Pancreas (tissue), 10 donors: Measurements from ENCODE around the gene NRN1L. TPM values are rescaled to one million over a fixed set of nuclear protein-coding genes. Genes with fewer than 3 reads are reported as not detected.

Source experiments
- ATAC-seq, 4 donors: fragments of 200-7000 bp; cut with Tn5 transposase; one replicate each; pipeline versions ENCODE4 v1.8.0 to v1.9.1; 2020; ENCODE audit warnings: mild to moderate bottlenecking in 4 of 4, moderate library complexity in 4 of 4
- DNase-seq, 6 donors: peaks; one replicate each; pipeline ENCODE4 v3.0.0-alpha.2; 2020
- FAIRE-seq: peaks from 2 replicates; lab custom pipeline; 2012; peaks lifted over from hg19 to GRCh38; lab: Jason Lieb, UNC
- H3K27ac ChIP-seq, 4 donors: fragments of 200-600 bp; sonication (generic); 1 replicate in 3 of 4; 2 replicates in 1 of 4; pipeline versions ENCODE4 v1.5.0 to v1.8.0; 2020
- H3K27me3 ChIP-seq, 4 donors: fragments of 200-600 bp; one replicate each; pipeline ENCODE4 v1.8.0; 2021
- H3K36me3 ChIP-seq, 3 donors: fragments of 200-600 bp; sonication (generic) in 1 of 3; one replicate each; pipeline versions ENCODE4 v1.5.0 to v1.8.0; 2020 to 2021
- H3K4me1 ChIP-seq, 3 donors: fragments of 200-600 bp; one replicate each; pipeline ENCODE4 v1.8.0; 2021
- H3K4me3 ChIP-seq, 4 donors: fragments of 200-600 bp; sonication (generic) in 2 of 4; one replicate each; pipeline versions ENCODE4 v1.5.0 to v1.8.0; 2020 to 2021
- H3K9me3 ChIP-seq, 4 donors: fragments of 200-600 bp; one replicate each; pipeline ENCODE4 v1.8.0; 2021
- WGBS, 2 donors: extraction: QIAGEN DNeasy Blood & Tissue Kit; methylation state at CpG; one replicate each; pipeline ENCODE4 v1.1.7; 2013; 5-methylcytosine and 5-hydroxymethylcytosine counted together
- intact Hi-C, 3 donors: fragments of 100-400 bp; cut with DNase I; formaldehyde crosslinking; loops; one replicate each; pipeline versions ENCODE4 v1.11.1 to v1.14.2; 2022
- polyA plus RNA-seq, 2 donors: library from polyadenylated mRNA; stranded (reverse); fragments of 200-250 nt; gene quantifications; one replicate each; pipeline ENCODE4 v1.2.3, GENCODE V29; 2013
- total RNA-seq, 6 donors: library from RNA; stranded (reverse); fragmentation: NEBNext Ultra II Directional in 4 of 6; extraction: Animal tissue kit (Norgen Biotek cat#: 25700) in 4 of 6; gene quantifications; one replicate each; pipeline versions ENCODE4 v1.2.1 to v1.2.4, GENCODE V29; 2021 to 2023
- TF ChIP-seq, protein P1 (sequence below), 4 donors: fragments of 200-600 bp; sonication (generic) in 3 of 4; IDR thresholded peaks; one replicate each; pipeline versions ENCODE4 v1.5.0 to v1.8.0; 2021; ENCODE audit warnings: antibody characterized with exemption in 4 of 4
- donor health status: healthy with polysubstance abuse.
- donor health status: DM: no; HTN: no; CAD: no; lungs with moderate emphysema.
- donor health status: DM: no; HTN: no; CAD: no.
- donor health status: control.
- donor health status: control.
- donor health status: Bipolar disorder and iron deficiency.
- donor health status: DM: yes; HTN: yes; CAD: no.
- donor health status: DM: no; HTN: no; CAD: no.
- donor health status: DM: no; HTN: no; CAD: no.
- donor health status: DM: yes; HTN: yes; CAD: no.

Gene NRN1L
- total and polyA plus RNA-seq, 8 donors: 0.34 to 4.2 (median 0.67) TPM; not detected in 3

DNA sequence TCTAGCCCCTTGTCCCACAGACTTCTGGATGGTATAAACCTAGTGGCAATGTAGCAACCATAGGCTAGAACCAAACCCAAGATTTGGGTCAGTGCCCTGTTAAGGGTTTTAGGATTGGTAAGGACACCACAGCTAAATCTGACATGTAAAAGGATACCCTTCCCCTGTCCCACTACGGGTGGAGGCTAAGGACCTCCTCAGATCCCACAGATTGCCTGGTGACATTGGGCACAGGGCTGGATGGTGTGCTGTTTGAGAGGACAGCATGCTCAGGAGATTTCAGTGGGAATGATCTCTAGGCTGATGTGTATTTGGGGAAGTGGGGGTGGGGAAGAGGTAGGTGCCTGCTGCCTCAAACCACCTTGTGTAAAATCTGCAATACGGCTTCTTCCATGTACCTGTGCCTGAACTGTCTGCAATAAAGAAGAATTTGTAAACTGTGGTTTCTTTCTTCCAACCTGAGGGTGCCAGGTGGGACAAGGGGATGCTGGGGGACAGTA is 12.5 kb upstream of the NRN1L start:
- DNase-seq: no peak
- no peak for FAIRE-seq
- Histone ChIP-seq H3K4me3 (peak overlapping the region in 3 of 4 donors; percentile 79 to 95 (median 91)), H3K27me3 (no peaks in the 10 kb centered on the region), H3K9me3 (no peaks in the 10 kb centered on the region), H3K27ac (peak overlapping the region; percentile 49 to 87 (median 76)), H3K4me1 (peaks cover 16 to 39% (median 18%) of the 10 kb centered on the region in 3 donors), H3K36me3 (peaks cover 0 to 9% (median 6%) of the 10 kb centered on the region in 3 donors)
- TF ChIP-seq, protein P1, sequence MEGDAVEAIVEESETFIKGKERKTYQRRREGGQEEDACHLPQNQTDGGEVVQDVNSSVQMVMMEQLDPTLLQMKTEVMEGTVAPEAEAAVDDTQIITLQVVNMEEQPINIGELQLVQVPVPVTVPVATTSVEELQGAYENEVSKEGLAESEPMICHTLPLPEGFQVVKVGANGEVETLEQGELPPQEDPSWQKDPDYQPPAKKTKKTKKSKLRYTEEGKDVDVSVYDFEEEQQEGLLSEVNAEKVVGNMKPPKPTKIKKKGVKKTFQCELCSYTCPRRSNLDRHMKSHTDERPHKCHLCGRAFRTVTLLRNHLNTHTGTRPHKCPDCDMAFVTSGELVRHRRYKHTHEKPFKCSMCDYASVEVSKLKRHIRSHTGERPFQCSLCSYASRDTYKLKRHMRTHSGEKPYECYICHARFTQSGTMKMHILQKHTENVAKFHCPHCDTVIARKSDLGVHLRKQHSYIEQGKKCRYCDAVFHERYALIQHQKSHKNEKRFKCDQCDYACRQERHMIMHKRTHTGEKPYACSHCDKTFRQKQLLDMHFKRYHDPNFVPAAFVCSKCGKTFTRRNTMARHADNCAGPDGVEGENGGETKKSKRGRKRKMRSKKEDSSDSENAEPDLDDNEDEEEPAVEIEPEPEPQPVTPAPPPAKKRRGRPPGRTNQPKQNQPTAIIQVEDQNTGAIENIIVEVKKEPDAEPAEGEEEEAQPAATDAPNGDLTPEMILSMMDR (IDR thresholded peaks at IDR 0.05): no peak
- ATAC-seq: no peak
- intact Hi-C loops: no loop called here
- WGBS, 2 donors: 60 to 65% methylated on average over 2 of the region's 2 CpGs

DNA sequence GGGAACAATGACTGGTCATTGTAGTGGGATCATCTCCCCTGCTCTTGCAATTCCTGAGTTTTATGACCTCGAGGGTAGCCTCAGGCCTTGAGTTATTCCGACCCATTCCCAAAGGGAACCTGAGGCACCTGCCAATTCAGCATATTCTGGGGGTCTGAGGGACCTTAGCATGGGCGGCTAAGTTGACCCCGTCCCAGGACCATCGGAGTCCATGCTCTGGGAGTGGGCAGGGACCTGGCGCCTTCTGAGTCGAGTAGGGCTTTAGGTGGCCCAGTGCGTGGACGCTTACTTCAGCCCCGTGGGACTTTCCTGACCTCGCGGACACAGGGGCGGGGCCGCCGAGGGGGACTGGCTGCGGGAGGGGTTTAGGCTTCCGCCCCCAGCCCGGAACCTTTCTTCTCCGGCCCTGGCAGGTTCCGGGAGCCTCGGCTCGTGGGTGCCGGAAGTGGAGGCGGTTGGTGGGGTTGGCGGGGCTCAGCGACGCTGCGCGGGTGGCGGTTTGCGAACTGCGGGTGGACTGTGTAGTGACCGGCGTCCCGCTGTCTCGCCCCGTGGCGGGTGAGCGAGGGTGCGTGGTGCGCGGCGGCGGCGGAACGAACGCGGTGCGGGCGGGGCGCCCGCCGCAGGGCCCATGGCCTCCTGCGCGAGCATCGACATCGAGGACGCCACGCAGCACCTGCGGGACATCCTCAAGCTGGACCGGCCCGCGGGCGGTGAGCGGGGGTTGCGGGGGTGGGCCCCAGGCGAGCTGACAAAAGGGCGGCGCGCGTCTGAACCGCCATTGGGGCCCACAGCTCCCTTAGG is 11.9 kb upstream of the NRN1L start, which contains the start of gene EDC4:
EDC4 (plus strand) TSS at position 422 of the 804 bp plus-strand sequence; CDS start at position 632, 210 bp downstream.
- Histone ChIP-seq H3K4me3 (peak within 1 kb of the TSS; percentile 79 to 95 (median 92)), H3K36me3 (peaks cover 0 to 16% (median 13%) of the 10 kb centered on the region in 3 donors), H3K9me3 (no peaks in the 10 kb centered on the region), H3K27ac (peak within 1 kb of the TSS; percentile 49 to 87 (median 76)), H3K27me3 (no peaks in the 10 kb centered on the region), H3K4me1 (peaks cover 10 to 35% (median 12%) of the 10 kb centered on the region in 3 donors)
- FAIRE-seq (no peak), ATAC-seq (peak; percentile 77 to 88 (median 84)), DNase-seq (peak; percentile 83 to 94 (median 86))
- TF ChIP-seq, protein P1 (IDR thresholded peaks at IDR 0.05): no peak
- intact Hi-C loops: no loop called here
- 1 to 2% methylated on average over 49 to 72 of the region's 72 CpGs for WGBS, 2 donors

DNA sequence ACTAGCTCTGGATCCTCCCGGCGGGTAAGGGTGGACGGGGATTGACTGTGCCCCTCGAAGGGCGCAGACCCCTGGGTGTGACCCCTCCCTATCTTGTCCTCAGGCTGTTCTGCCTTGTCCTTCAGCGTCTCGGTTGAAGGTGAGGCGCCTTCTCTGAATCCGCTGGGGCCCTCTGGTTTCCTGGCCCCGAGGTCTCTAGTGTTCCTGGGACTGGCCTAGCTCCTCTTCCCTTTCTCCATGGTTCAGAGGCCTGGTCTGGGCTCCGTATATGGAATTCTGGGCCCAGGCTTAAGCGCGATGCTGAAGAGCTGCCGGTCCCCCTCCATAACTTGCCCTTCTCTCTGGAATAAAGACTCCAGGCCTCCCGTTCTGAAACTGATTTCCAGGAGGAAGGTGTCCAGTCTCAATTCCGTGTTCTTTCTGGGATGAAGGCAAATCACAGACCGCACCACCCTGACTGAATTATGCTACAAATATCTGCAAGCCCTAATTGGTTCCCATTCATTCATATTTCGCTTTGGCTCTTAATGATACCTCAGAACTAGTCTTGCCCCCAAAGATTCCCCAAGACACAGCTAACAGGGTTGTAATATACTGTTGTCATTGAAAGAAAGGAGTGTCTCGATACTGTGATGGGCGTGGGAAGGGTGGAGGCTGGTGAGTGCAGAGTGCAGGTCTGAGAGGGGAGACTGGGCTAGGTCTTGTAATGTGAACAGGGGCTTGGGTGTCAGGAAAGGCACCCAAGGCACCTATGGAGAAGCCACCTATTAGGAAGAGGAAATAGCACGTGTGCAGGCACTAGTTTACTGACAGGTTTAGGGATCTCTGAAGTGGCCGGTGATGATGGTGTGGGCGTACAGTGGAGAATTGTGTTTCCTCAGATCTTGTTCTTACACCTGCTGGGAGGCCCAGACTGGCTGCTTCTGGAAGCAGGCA is 11.0 kb upstream of the NRN1L start:
- Histone ChIP-seq H3K27me3 (no peaks in the 10 kb centered on the region), H3K36me3 (peaks cover 6 to 24% (median 21%) of the 10 kb centered on the region in 3 donors), H3K4me3 (peak overlapping the region; percentile 79 to 95 (median 92)), H3K27ac (peak overlapping the region; percentile 49 to 87 (median 76)), H3K9me3 (no peaks in the 10 kb centered on the region), H3K4me1 (peaks cover 7 to 26% (median 8%) of the 10 kb centered on the region in 3 donors)
- DNase-seq (no peak), ATAC-seq (peak in 3 of 4 donors; percentile 3 to 13 (median 10)), FAIRE-seq (no peak)
- intact Hi-C loops: no loop called here
- WGBS, 2 donors: 9 to 10% methylated on average over 23 of the region's 23 CpGs
- TF ChIP-seq, protein P1 (IDR thresholded peaks at IDR 0.05): no peak

DNA sequence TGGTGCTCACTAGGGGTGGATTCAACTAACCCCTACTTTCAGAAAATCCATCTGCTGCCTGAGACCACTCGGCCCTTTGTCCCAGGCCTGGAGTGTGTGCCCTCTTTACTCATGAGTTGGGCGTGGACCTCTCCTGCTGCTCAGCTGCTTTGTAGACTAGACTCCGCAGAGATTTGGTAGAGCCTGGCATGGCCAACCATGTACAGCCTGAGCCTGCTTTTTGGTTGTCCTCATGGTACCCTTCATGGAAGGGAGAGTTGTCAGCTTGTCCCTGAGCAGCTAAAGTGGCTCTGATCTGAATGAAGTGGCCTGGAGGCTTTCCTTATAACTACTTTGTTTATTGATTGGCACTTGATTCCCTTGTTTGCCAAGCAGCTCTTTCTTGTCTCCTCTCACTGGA is 10.3 kb upstream of the NRN1L start:
- WGBS, 2 donors: 45 to 50% methylated on average over 3 of the region's 3 CpGs
- Histone ChIP-seq H3K36me3 (peaks cover 13 to 31% (median 25%) of the 10 kb centered on the region in 3 donors), H3K4me3 (peak overlapping the region in 2 of 4 donors; percentile 79 to 95), H3K4me1 (peaks cover 5 to 21% (median 8%) of the 10 kb centered on the region in 3 donors), H3K27me3 (no peaks in the 10 kb centered on the region), H3K9me3 (no peaks in the 10 kb centered on the region), H3K27ac (no peak overlapping the region)
- intact Hi-C loops: no loop called here
- no peak for FAIRE-seq
- DNase-seq: no peak
- ATAC-seq: no peak
- TF ChIP-seq, protein P1 (IDR thresholded peaks at IDR 0.05): no peak
